T-helper 1 cell treated with Interleukin-12 subunit alpha and Interleukin-12 subunit beta and Interleukin-4 antibody, amounts not matched to agents 30 ng/mL and 1 ng/mL, for 36 hours (primary cell): ENCODE measurements around the gene LARGE1. TPM values are rescaled to one million over a fixed set of nuclear protein-coding genes. Genes with fewer than 3 reads are reported as not detected.

ENCODE experiments used
- intact Hi-C: fragments of 100-400 bp; cut with micrococcal nuclease; formaldehyde crosslinking; loops from one replicate; pipeline ENCODE4 v1.15.1; 2024
- total RNA-seq: library from RNA; stranded (reverse); gene quantifications from 2 replicates; pipeline ENCODE4 v1.2.3, GENCODE V29; 2022

LARGE1 gene
- total RNA-seq, 1 donor from 2014 or later, result 0.32 TPM

DNA sequence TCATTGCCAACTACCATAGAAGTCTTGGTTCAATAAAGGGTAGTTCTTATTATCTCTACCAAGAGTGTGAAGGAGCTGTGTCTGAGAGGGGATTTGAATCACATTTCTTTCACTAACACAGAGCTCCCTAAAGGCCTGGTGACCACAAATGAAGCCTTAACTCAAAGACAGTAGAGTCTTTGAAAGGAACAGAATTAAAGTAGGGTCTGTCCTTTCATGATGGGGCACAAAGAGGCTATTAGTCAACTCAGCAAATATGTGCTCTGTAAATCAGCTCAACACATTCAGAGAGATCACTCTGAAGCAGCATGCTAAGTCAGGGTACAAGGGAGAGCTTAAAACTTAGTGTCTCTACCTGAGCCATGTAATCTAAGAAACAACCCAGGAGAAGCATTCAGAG lies 649.7 kb downstream of the LARGE1 start:
- intact Hi-C loops, result no loop called here

DNA sequence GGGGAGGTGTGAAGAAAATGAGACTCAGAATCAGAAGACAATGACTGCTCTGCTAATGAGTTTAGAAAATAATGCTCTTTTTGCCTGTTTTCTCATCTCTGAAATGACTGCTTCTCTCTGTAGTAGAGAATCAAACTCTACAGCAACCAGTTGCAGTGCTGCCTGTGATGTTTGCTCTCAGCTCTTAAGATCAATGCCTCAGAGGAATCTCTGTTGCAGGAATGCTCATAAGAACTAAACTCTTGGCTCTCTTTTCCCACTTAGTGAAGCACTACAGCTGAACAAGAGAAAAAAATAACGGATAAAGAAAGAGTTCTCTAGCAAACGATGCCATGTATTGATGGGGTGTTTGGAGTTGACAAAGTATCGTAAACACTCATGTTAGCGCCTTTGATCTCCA lies 658.6 kb downstream of the LARGE1 start:
- intact Hi-C loops, result no loop called here

DNA sequence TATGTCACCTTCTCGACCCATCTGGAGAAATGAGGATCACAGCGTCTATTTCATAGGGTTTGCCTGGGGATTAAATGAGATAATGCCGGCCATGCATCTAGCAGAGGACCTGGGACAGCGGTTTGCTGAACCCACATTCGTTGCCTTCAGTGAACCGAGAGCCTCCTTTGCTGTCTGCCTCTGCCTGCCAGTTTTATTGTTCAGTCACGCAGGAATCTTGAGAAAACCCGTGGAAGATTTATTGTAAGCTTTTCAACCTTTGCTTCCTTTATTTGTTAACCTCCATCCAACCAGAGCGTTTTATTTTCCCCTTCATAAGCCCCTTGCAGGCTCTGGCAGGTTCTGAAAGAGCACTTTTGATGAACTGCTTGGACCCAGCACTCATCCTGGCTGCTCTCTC lies 659.8 kb downstream of the LARGE1 start:
- intact Hi-C loops, result no loop called here

DNA sequence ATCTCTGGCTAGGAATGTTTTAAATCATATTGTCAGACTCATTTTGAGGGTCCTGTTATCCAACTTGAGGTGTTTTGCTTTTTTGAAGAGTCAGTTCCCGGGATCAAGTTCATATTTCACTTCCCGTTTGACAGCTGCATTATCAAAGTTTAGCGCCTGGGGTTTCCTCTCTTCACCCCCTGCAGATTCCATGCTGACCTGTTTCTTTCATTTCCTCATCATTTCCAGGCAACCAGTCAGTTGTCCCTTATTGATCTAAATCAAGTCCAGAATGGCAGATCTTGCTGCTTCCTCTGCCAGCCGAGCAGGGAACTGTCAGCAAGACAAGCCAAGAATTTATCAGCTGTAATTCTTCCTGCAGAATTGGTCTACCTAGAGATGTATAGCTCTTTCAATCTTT lies 664.5 kb downstream of the LARGE1 start:
- intact Hi-C loops, result no loop called here

DNA sequence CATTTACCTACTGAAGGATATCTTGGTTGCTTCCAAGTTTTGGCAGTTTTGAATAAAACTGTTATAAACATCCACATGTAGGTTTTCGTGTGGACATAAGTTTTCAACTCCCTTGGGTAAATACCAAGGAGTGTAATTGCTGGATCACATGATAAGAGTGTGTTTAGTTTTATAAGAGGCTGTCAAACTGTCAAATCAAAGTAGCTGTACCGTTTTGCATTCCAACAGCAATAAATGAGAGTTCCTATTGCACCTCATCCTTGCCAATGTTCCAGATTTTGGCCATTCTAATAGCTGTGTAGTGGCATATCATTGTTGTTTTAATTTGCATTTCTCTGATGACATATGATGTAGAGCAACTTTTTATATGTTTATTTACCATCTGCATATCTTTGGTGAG lies 671.3 kb downstream of the LARGE1 start:
- intact Hi-C loops, result no loop called here

DNA sequence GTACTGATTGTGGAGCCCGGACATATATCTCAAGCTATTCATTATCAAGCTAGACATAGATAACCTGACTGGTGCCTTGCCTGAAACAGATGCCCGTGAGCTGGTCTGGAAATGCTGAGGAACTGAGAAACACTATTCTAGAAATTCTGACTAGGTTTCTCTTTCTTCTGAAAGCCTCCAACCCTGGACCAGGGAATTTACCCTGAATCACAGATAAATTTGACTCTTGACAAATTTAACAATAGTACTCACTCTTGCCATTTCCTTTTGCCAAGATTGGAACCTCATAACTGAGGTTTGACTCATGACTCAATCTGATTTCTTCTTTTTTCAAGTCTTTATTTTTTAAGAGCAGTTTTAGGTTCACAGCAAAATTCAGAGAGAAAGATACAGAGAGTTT lies 672.5 kb downstream of the LARGE1 start:
- intact Hi-C loops, result no loop called here

DNA sequence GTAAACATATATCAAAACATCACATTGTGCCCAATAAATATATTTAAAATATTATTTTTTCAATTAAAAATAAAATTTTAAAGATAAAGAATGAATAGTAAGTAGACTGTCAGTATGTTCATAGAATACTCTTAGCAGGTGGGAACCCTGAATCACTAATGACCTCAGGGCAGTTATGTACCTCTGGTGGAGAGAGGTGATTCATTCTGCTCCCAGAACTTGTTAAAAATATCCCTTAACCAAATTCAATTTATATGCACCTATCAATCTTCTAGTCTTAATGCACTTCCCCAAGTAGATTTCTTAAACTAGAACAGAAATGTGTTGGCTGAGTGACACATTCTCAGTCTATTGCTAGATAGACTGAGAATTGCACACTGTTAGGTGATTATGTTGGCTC lies 678.2 kb downstream of the LARGE1 start:
- intact Hi-C loops, result no loop called here

DNA sequence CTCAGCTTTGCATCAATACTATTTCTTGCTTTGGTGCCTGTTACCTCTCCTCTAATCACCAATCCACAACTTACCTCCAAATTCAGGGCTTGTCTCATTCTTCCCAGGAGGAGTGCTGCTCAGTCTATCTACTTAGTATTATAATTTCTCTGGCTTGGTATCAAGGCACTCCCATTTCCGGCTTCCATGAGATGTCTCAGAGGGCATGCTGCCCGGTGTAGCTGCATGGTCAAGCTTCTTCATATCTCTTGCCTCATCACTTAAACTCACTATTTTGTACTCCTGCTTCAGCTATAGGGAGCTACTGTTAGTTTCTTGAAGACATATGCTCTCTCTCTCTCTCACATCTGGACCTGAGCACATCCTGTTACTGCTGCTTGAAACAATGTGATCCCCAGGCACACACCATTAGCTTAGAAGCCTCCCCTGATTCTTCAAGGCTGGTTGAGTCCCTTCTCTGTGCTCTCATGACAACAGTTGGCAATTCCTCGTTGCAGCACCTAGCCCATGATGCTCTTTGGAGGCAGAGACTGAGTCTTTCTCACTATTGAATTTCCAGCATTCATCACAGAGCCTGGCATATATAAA lies 679.3 kb downstream of the LARGE1 start:
- intact Hi-C loops, result no loop called here

DNA sequence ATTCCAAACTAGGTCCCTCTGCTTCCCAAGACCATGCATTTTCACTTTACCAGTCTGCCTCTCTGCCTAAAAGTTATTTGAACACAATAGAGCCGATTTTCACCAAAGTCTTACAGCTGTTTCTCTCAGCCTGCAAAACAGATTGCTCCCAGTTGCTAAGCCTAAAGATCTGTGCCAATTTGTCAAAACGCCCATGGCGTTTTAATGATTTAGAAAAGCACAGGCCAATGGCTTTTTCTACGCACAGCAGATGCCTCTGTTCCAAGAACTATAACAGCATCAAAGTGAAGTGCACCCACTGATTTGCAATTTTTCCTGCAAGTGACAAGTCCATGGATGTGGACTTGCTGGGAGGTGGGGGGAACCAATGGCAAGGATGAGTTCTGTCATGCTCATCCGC lies 688.2 kb downstream of the LARGE1 start:
- intact Hi-C loops, result no loop called here

DNA sequence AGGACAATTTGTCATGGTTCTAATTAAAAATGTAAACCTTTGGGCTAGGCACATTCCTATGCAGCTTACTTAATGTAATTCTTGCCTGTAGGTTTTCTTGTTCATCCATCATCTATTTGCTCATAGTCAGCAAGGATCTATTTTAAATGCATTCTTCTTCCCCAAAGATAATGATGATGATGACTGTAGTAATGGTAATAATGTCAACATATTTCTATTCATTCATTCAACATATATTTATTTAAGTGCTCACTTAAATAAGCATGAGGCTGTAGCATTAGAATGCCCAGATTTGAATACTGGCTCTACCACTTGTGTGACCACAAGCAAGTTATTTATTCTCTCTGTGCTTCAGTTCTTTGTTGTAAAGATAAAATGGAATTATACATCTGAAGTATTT lies 692.5 kb downstream of the LARGE1 start:
- intact Hi-C loops, result no loop called here

DNA sequence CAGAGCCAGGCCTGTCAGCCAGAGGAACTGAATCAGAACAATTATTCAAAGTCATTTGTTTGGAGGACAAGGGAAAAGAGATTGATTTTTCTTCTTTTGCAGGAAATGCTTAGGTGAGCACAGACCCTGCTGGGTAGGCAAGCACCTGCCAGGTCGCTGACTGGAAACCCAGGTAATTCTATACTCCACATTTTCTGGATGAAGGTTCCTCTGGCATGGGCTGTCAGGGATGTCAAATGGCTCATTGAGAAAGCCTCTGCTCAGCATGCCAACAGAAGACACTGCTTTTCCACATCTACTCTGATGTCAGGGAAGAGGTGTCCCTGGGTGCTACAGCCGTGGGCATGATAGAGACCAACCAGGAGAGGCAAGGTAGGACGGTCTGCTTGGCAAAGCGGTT lies 695.4 kb downstream of the LARGE1 start:
- intact Hi-C loops, result no loop called here
